ENCODE results near the gene PPFIA1.
"Not testable (repeated sequence)": the region's sequence is repeated elsewhere in the genome, so short reads cannot be mapped to it uniquely, and the experiment has no call there.

PPFIA1 gene

GRCh38 chr11:70327717-70328116, 57.2 kb downstream of the PPFIA1 start:
- DNase-seq = no peak

DNA sequence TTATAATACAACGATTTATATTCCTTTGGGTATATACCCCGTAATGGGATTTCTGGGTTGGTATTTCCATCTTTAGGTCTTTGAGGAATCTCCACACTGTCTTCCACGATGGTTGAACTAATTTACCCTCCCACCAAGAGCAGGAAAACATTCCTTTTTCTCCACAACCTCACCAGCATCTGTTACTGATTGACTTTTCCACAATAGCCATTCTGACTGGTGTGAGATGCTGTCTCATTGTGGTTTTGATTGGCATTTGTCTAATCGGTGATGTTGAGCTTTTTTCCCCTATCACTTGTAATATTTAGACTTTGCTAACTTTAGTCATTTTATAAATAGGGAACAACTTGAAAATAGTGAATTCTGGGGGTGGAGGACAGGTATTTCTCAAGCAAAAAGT, 58.1 kb downstream of the PPFIA1 start:
- DNase-seq = no peak

GRCh38 chr11:70331320-70331843, 60.9 kb downstream of the PPFIA1 start:
- not testable (repeated sequence) for DNase-seq

- no peak for DNase-seq
Observed at GRCh38 chr11:70331901-70332300, 61.4 kb downstream of the PPFIA1 start.

GRCh38 chr11:70332567-70332966, 62.1 kb downstream of the PPFIA1 start:
- DNase-seq = no peak

- DNase-seq = no peak
Observed at GRCh38 chr11:70333261-70333660, 62.8 kb downstream of the PPFIA1 start.

- no peak for DNase-seq
Observed at GRCh38 chr11:70334351-70334995, 64.0 kb downstream of the PPFIA1 start.

GRCh38 chr11:70335511-70335910, 65.0 kb downstream of the PPFIA1 start:
- no peak for DNase-seq

GRCh38 chr11:70338594-70338993, 68.1 kb downstream of the PPFIA1 start:
- no peak for DNase-seq

DNA sequence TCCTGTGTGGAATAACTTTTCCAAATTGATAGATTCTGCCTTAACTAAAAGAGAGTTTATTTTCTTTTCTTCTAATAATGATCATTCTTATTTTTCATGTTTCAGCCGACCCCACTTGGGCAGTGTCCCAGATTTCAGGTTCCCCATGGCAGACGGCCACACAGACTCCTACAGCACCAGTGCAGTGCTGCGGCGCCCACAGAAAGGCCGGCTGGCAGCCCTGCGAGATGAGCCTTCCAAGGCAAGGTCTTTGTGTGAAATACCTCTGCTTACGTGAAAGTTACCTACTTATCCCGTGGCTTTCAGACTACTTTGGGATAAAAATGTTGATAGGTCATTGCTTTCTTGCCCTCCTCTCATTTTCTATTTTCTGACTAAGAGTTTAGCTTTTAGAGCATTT, 68.6 kb downstream of the PPFIA1 start:
- no peak for DNase-seq

GRCh38 chr11:70341881-70342429, 71.5 kb downstream of the PPFIA1 start:
- no peak for DNase-seq

- no peak for DNase-seq
Observed at GRCh38 chr11:70343636-70344035, 73.1 kb downstream of the PPFIA1 start.

- DNase-seq = no peak
Observed at GRCh38 chr11:70348191-70348590, 77.7 kb downstream of the PPFIA1 start.

DNA sequence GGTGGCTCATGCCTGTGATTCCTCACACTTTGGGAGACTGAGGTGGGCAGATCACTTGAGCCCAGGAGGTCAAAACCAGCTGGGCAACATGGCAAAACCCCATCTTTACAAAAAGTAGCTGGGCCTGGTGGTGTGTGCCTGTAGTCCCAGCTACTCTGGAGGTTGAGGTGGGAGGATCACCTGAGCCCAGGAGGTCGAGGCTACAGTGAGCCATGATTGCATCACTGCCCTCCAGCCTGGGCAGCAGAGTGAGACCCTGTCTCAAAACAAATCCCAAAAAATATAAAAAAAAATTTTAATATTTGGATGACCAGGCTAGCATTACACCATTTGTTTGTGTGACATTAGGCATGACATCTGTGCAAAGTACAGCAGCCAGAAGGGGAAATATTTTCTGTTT, 78.1 kb downstream of the PPFIA1 start:
- no peak for DNase-seq

- no peak for DNase-seq
Observed at GRCh38 chr11:70351646-70352045, 81.2 kb downstream of the PPFIA1 start.

GRCh38 chr11:70352100-70352499, 81.6 kb downstream of the PPFIA1 start:
- DNase-seq = no peak

- DNase-seq = no peak
Observed at GRCh38 chr11:70352601-70353000, 82.1 kb downstream of the PPFIA1 start.

DNA sequence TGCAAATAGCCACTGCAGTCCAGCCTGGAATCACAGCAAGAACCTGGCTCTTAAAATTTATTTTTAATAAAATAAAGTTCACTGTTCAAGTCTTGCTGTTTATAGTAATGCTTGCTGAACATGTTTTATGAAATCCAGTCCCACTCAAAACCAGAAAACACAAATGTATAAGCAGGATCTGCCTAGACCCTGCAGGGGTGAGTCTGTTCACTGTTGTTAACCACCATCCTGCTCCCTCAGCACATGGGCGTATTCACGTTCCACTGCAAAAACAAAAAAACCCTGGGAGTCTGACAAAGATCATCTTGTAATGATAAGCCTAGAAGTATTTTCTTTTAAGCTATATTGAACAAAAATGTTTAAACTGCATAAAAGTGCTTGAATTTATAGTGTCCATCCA, 82.8 kb downstream of the PPFIA1 start:
- no peak for DNase-seq

DNA sequence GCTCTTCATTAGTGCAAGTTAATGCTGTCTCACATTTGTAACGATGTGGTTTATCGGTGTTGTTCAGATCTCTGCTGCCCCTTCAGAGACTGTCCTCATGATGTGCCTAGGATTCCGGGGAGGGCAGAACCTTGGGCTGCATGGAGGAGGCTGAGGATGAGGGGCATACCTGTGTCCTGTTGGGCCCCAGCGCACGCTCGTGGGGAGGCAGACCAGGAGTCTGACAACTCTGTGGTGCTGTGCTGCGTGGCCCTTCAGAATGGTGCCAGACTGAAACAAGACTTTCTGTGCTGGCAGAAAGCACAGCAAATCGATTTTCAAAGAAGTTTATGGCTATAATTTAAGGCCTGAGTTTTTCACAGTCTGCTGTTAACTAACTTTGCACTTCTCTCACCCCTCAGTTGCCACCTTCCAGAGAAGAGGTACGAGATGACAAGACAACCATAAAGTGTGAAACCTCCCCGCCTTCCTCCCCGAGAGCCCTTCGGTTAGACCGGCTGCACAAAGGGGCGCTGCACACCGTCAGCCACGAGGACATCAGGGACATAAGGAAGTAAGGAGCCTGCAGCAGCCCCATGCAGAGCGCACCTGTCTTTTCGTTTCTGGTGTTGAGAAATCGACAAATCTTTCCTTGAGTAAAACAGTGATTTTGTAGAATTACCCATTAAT, 83.5 kb downstream of the PPFIA1 start:
- DNase-seq = no peak

- DNase-seq = no peak
Observed at GRCh38 chr11:70354629-70355028, 84.1 kb downstream of the PPFIA1 start.

DNA sequence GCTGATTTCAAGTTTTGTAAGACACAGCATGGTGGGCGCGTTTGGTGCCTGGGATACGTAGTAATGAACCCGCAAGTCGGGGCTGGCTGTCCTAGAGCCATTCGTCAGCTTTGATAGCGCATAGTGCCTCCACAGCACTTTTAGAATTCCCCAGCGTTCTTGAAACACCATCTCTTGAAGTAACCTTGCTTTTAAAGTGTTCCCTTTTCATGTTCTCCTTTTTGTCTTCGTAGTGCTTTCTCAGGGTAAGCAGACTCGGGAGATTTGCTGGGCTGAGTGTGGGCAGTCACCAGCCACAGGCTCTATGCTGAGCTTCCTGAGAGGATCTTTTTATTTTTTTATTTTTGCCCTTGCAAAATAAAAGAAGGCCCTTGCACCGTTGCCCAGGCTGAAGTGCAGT, 88.3 kb downstream of the PPFIA1 start:
- DNase-seq = no peak

GRCh38 chr11:70359451-70360205, 89.1 kb downstream of the PPFIA1 start:
- DNase-seq = no peak

DNA sequence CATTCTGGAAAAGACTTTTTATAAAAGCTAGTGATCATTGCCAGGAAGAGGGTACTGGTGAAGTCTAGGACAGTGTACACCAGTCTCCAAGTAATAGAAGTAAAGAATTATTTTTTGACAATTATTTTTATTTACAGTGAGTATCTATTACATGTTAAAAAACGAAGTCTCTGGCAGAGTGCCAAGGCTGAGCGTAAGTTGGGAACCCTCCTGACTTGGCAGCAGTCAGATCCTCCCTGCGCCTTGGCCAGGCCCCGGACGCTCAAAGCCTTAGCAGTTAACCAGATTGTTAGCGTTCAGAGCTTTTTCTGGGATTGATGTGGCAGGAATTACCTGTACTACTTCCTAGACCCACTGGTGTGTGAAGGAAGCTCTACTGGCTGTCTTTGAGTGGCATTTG, 89.7 kb downstream of the PPFIA1 start:
- DNase-seq = no peak

DNA sequence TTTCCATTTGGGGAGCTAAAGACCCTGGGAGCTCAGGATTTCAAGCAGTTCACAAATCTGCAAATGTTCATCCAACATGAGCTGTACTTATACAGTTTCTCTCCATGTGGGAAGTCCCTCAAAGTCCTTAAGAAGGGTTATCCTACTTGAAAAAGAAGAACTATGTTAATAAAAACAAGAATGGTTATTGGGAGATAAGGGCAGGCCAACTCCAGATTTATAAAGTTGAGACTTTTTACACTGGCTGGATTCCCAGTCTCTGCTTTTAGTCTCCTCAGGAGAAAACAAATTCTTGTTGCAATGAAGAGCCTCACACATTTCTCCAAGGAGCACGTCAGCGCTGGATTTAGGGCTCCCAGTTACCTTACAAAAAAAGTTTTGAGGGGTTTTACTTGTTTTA, 93.7 kb downstream of the PPFIA1 start:
- DNase-seq = no peak

All from right forelimb (tissue), 1 donor.